SU-DHL-6 (cell line): ENCODE measurements around the gene ABHD2.

ENCODE experiments used
- H2AFZ ChIP-seq: fragments of 200-600 bp; sonication (generic); 2 replicates; pipeline ENCODE4 v1.6.1; 2014; ENCODE audit warnings: low read depth, mild to moderate bottlenecking, moderate library complexity, mixed read lengths, antibody characterized with exemption, low read length; ENCODE audit not compliant: severe bottlenecking
- H3F3A ChIP-seq: fragments of 200-600 bp; shearing (Covaris generic); 2 replicates; pipeline ENCODE4 v1.6.0; 2016; ENCODE audit warnings: antibody characterized with exemption, mild to moderate bottlenecking; ENCODE audit not compliant: insufficient read depth
- H3K27ac ChIP-seq: fragments of 200-600 bp; sonication (generic); 2 replicates; pipeline ENCODE4 v1.5.1; 2016; ENCODE audit warnings: low read depth, mild to moderate bottlenecking, low read length, moderate library complexity, mixed read lengths
- H3K27me3 ChIP-seq: fragments of 200-600 bp; sonication (generic), shearing (Covaris generic); 2 replicates; pipeline ENCODE4 v1.6.0; 2014; ENCODE audit warnings: mild to moderate bottlenecking, low read length
- H3K36me3 ChIP-seq: fragments of 200-600 bp; sonication (generic); 2 replicates; pipeline ENCODE4 v1.6.1; 2014; ENCODE audit warnings: mild to moderate bottlenecking, low read length, mixed read lengths
- H3K4me2 ChIP-seq: fragments of 300-600, 200-600 bp; shearing (Covaris generic), sonication (generic); 2 replicates; pipeline ENCODE4 v1.6.0; 2014; ENCODE audit warnings: low read length, low read depth, mild to moderate bottlenecking; ENCODE audit not compliant: poor library complexity, severe bottlenecking
- H3K4me3 ChIP-seq: fragments of 200-600 bp; sonication (generic); 2 replicates; pipeline ENCODE4 v1.5.1; 2014; ENCODE audit warnings: antibody characterized with exemption, low read length, mild to moderate bottlenecking, mixed read lengths; ENCODE audit not compliant: insufficient read depth, poor library complexity, severe bottlenecking
- H3K79me2 ChIP-seq: fragments of 200-600 bp; sonication (generic); 2 replicates; pipeline ENCODE4 v1.6.1; 2014; ENCODE audit warnings: mild to moderate bottlenecking, low read length, moderate library complexity; ENCODE audit not compliant: insufficient read depth
- H3K9ac ChIP-seq: fragments of 200-600 bp; sonication (generic); 2 replicates; pipeline ENCODE4 v1.7.0; 2014; ENCODE audit warnings: mild to moderate bottlenecking, low read length
- H3K9me2 ChIP-seq: fragments of 200-600 bp; sonication (generic); replicated peaks from 2 replicates; pipeline ENCODE4 v1.6.1; 2014; ENCODE audit warnings: low read length; ENCODE audit not compliant: insufficient read depth
- H3K9me3 ChIP-seq: fragments of 200-600 bp; sonication (generic); 2 replicates; pipeline ENCODE4 v1.6.1; 2014; ENCODE audit warnings: low read length, mixed read lengths; ENCODE audit not compliant: insufficient read depth
- H4K20me1 ChIP-seq: fragments of 200-600 bp; sonication (generic); 2 replicates; pipeline ENCODE4 v1.6.1; 2014; ENCODE audit warnings: low read depth, mild to moderate bottlenecking, antibody characterized with exemption, low read length, moderate library complexity, mixed read lengths
- EZH2phosphoT487 ChIP-seq: fragments of 200-600 bp; sonication (generic), shearing (Covaris generic); conservative IDR thresholded peaks from 2 replicates; pipeline ENCODE4 v1.6.1; 2018; ENCODE audit warnings: mild to moderate bottlenecking, antibody characterized with exemption, low read length, moderate library complexity, mixed read lengths
- TF ChIP-seq, protein P1 (sequence below): fragments of 200-600 bp; sonication (generic); IDR thresholded peaks from one replicate; pipeline ENCODE4 v1.5.1; 2017; ENCODE audit warnings: antibody characterized with exemption, mild to moderate bottlenecking, low read length, moderate library complexity; ENCODE audit not compliant: insufficient read depth, poor library complexity, severe bottlenecking

The ABHD2 gene

DNA sequence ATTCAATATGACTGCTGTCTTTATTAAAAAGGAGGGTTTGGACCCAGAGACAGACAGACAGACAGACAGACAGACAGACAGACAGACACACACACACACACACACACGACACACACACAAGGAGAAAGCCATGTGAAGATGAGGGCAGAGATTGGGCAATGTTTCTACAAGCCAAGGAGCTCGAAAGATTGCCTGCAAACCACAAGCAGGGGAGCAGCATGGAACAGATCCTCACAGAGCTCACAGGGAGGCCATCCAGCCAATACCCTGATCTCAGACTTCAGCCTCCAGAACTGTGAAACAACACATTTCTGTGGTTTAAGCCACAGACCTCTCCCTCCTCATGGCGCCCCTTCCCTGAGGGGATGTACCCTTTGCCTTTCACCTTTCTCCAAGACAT is 35.8 kb upstream of the ABHD2 start:
- TF ChIP-seq, protein P1, sequence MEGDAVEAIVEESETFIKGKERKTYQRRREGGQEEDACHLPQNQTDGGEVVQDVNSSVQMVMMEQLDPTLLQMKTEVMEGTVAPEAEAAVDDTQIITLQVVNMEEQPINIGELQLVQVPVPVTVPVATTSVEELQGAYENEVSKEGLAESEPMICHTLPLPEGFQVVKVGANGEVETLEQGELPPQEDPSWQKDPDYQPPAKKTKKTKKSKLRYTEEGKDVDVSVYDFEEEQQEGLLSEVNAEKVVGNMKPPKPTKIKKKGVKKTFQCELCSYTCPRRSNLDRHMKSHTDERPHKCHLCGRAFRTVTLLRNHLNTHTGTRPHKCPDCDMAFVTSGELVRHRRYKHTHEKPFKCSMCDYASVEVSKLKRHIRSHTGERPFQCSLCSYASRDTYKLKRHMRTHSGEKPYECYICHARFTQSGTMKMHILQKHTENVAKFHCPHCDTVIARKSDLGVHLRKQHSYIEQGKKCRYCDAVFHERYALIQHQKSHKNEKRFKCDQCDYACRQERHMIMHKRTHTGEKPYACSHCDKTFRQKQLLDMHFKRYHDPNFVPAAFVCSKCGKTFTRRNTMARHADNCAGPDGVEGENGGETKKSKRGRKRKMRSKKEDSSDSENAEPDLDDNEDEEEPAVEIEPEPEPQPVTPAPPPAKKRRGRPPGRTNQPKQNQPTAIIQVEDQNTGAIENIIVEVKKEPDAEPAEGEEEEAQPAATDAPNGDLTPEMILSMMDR = no peak
- no peak for TF ChIP-seq EZH2phosphoT487
- H3K79me2 ChIP-seq = no peaks in the 10 kb centered on the region
- H3K4me3 ChIP-seq = no peak overlapping the region
- no peak overlapping the region for H2AFZ ChIP-seq
- H3K9ac ChIP-seq = no peak overlapping the region
- H3K36me3 ChIP-seq = no peaks in the 10 kb centered on the region
- no peaks in the 10 kb centered on the region for H4K20me1 ChIP-seq
- H3K9me3 ChIP-seq = no peaks in the 10 kb centered on the region
- no peak overlapping the region for H3K27ac ChIP-seq
- H3K4me2 ChIP-seq = no peak overlapping the region
- H3F3A ChIP-seq = no peaks in the 10 kb centered on the region
- no peaks in the 10 kb centered on the region for H3K27me3 ChIP-seq
- H3K9me2 ChIP-seq = no peaks in the 10 kb centered on the region

DNA sequence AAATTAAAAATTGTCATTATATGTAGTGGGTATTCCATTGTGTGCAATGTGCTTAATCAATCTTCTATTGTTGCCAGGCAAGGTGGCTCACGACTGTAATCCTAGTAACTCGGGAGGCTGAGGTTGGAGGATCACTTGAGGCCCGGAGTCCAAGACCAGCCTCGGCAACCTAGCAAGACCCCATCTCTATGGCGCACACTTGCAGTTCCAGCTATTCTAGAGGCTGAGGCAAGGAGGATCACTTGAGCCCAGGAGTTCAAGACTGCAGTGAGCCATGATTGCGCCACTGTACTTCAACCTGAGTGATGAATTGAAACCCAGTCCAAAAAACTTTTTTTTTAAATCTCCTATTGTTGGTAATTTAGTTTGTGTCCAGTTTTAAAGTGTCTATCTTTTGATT is 33.4 kb upstream of the ABHD2 start:
- H3K27ac ChIP-seq = no peak overlapping the region
- no peaks in the 10 kb centered on the region for H3F3A ChIP-seq
- H3K36me3 ChIP-seq = no peaks in the 10 kb centered on the region
- H3K4me3 ChIP-seq = no peak overlapping the region
- no peaks in the 10 kb centered on the region for H3K27me3 ChIP-seq
- H3K9me2 ChIP-seq = no peaks in the 10 kb centered on the region
- H3K9me3 ChIP-seq = no peaks in the 10 kb centered on the region
- H3K4me2 ChIP-seq = no peak overlapping the region
- H3K9ac ChIP-seq = no peak overlapping the region
- no peaks in the 10 kb centered on the region for H3K79me2 ChIP-seq
- no peaks in the 10 kb centered on the region for H4K20me1 ChIP-seq
- TF ChIP-seq, protein P1 = no peak
- TF ChIP-seq EZH2phosphoT487 = no peak
- no peak overlapping the region for H2AFZ ChIP-seq

DNA sequence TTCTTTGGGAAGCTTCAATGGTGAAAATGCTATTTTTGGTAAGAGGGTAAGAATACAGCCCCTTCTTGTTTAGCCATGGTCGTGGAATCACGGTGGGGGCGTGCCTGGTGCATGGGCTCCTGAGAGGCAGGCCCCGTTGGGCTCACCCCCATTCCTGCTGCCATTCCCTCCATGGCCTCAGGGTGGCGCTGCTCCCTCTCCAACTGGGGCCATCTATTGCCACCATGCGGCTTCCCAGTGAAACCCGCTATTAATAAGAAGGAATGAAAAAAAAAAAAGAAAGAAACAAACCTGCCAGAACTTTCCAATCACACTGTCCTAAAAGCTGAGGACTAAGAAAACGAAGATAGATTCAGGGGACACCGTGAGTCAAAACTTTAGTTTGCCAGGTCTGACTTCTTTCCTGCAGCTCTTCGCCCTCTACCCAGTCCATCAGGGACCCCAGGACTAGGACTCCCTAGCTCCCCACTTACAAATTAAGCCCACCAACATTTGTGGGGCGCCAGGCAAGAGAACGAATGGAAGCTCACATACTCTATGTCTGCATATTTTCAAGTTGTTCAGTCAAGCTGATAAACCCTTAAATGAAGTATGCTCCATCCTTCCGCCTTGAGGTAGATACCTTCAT is 30.6 kb upstream of the ABHD2 start:
- H3K9me3 ChIP-seq = no peaks in the 10 kb centered on the region
- H3K36me3 ChIP-seq = no peaks in the 10 kb centered on the region
- no peak overlapping the region for H3K4me2 ChIP-seq
- no peaks in the 10 kb centered on the region for H3K79me2 ChIP-seq
- no peak overlapping the region for H2AFZ ChIP-seq
- TF ChIP-seq EZH2phosphoT487 = no peak
- TF ChIP-seq, protein P1 = peak; percentile 95
- H3K4me3 ChIP-seq = no peak overlapping the region
- no peaks in the 10 kb centered on the region for H3F3A ChIP-seq
- no peaks in the 10 kb centered on the region for H4K20me1 ChIP-seq
- no peak overlapping the region for H3K9ac ChIP-seq
- H3K9me2 ChIP-seq = no peaks in the 10 kb centered on the region
- H3K27me3 ChIP-seq = no peaks in the 10 kb centered on the region
- H3K27ac ChIP-seq = no peak overlapping the region
